Upper lobe of right lung (tissue), 1 donor: Measurements from ENCODE around the gene CRB3. TPM values are rescaled to one million over a fixed set of nuclear protein-coding genes. Genes with fewer than 3 reads are reported as not detected.

Experiments used
- ATAC-seq: fragments of 200-7000 bp; cut with Tn5 transposase; one replicate; pipeline ENCODE4 v1.9.1; 2020; ENCODE audit warnings: mild to moderate bottlenecking, moderate library complexity
- DNase-seq: peaks from one replicate; pipeline ENCODE4 v3.0.0-alpha.2; 2020
- H3K27ac ChIP-seq: fragments of 200-600 bp; one replicate; pipeline ENCODE4 v1.8.0; 2022
- H3K27me3 ChIP-seq: fragments of 200-600 bp; one replicate; pipeline ENCODE4 v1.8.0; 2022; ENCODE audit warnings: mild to moderate bottlenecking
- H3K36me3 ChIP-seq: fragments of 200-600 bp; one replicate; pipeline ENCODE4 v1.8.0; 2022
- H3K4me1 ChIP-seq: fragments of 200-600 bp; one replicate; pipeline ENCODE4 v1.8.0; 2022
- H3K4me3 ChIP-seq: fragments of 200-600 bp; one replicate; pipeline ENCODE4 v1.8.0; 2022; ENCODE audit warnings: mild to moderate bottlenecking
- H3K9me3 ChIP-seq: fragments of 200-600 bp; one replicate; pipeline ENCODE4 v1.8.0; 2022
- intact Hi-C: fragments of 100-400 bp; cut with DNase I; formaldehyde crosslinking; loops from one replicate; pipeline ENCODE4 v1.11.0; 2022
- long read RNA-seq: library from polyadenylated mRNA; unstranded; transcript quantifications from one replicate; pipeline ENCODE4 v2.0.0, GENCODE V29; 2021
- total RNA-seq: library from RNA; stranded (reverse); fragmentation: NEBNext Ultra II Directional; extraction: Animal tissue kit (Norgen Biotek cat#: 25700); gene quantifications from one replicate; pipeline ENCODE4 v1.2.1, GENCODE V29; 2021
- TF ChIP-seq, protein P1 (sequence below): fragments of 200-600 bp; IDR thresholded peaks from one replicate; pipeline ENCODE4 v1.8.0; 2022; ENCODE audit warnings: antibody characterized with exemption
- donor health status: DM: no; HTN: yes; CAD: no; lungs with severe emphysema.

Gene CRB3, protein sequence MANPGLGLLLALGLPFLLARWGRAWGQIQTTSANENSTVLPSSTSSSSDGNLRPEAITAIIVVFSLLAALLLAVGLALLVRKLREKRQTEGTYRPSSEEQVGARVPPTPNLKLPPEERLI
- total RNA-seq: 48.4 TPM
- long read RNA-seq, transcript CRB3-202 (5 exons, 733 nt): major isoform, 12 of 20 reads
- long read RNA-seq, partial matches to known transcripts: 2 of 20 reads
- long read RNA-seq, other reads (novel, unspliced or antisense): 1 of 20 reads

DNA sequence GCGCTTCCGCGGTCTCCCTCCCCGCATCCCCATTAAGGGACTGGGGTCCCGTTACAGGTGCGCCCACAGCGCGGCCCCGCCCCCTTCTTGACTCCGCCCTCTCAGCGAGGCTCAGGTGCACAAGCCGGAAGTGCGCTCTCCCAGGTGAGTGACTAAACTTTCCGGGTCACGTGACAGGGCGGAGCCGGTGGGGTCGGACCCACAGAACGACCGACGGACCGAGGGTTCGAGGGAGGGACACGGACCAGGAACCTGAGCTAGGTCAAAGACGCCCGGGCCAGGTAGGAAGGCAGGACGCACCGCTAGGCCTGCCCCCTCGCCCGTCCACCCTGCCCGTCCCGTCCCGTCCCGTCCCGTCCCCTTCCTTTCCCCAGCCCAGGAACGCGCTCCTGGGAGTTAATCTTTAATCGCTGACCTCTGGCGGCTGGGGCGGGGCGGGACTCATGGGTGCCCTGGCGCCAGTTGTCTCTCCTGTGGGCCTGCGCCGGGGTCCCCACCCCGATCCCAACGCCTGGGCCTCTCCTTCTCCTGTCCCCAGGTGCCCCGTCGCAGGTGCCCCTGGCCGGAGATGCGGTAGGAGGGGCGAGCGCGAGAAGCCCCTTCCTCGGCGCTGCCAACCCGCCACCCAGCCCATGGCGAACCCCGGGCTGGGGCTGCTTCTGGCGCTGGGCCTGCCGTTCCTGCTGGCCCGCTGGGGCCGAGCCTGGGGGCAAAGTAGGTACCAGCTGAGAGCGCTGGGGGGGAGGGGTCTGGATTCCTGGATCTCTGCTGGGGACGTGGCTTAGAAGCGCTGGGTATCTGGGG is at the start of gene CRB3:
CRB3 (plus strand) TSS at position 202 of the 804 bp plus-strand sequence; CDS start at position 633, 431 bp downstream.
- ATAC-seq: peak; percentile 67
- peak within 1 kb of the TSS; percentile 75 for H3K27ac ChIP-seq

DNA sequence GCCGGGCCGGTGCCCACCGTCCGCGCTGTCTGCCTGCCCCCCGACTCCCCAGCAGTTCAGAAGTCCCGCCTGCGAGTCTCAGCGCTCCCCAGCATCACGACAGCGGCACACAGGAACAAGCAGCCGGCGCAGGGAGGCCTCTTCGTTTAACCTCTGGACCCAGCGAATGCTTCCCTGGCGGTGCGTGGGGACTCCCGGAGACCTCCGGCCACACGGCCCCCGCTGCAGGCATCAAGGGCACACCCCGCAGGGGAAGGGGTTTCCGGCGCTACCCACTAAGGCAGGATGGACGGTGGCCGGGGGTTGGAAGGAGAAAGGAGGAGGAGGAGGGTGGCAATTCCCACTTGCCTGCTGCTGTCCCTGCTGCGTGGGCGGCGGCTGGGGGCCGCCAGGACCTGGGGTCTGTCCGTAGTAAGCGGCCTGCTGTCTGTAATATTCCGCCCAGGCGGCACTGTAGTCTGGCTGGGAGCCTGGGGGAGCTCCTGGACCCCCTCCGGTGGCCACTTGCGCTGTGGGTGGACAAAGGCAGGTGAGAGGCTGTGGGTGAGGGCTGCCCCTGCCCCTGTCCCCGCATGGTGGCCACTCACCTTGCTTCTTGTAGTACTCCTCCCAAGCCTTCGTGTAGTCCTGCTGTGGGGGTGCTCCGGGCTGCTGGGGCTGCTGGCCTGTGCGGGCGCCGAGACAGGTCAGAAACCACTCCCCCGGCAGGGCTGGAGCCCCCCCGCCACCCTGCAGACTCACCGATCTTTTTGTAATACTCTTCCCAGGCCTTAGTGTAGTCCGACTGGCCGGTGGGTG is 49.1 kb upstream of the CRB3 start:
- H3K27me3 ChIP-seq: no peaks in the 10 kb centered on the region
- DNase-seq (no peak), ATAC-seq (no peak)
- H3K4me1 ChIP-seq: peaks cover 3% of the 10 kb centered on the region
- intact Hi-C loops: no loop called here
- H3K27ac ChIP-seq: no peak overlapping the region
- no peaks in the 10 kb centered on the region for H3K9me3 ChIP-seq
- H3K4me3 ChIP-seq: no peak overlapping the region
- H3K36me3 ChIP-seq: peaks cover 61% of the 10 kb centered on the region
- TF ChIP-seq, protein P1, sequence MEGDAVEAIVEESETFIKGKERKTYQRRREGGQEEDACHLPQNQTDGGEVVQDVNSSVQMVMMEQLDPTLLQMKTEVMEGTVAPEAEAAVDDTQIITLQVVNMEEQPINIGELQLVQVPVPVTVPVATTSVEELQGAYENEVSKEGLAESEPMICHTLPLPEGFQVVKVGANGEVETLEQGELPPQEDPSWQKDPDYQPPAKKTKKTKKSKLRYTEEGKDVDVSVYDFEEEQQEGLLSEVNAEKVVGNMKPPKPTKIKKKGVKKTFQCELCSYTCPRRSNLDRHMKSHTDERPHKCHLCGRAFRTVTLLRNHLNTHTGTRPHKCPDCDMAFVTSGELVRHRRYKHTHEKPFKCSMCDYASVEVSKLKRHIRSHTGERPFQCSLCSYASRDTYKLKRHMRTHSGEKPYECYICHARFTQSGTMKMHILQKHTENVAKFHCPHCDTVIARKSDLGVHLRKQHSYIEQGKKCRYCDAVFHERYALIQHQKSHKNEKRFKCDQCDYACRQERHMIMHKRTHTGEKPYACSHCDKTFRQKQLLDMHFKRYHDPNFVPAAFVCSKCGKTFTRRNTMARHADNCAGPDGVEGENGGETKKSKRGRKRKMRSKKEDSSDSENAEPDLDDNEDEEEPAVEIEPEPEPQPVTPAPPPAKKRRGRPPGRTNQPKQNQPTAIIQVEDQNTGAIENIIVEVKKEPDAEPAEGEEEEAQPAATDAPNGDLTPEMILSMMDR: no peak

More for the DNA sequence above, at the start of gene CRB3:
- TF ChIP-seq, protein P1: no peak
- H3K27me3 ChIP-seq: peaks cover 11% of the 10 kb centered on the region
- intact Hi-C loops: no loop called here
- H3K4me3 ChIP-seq: peak within 1 kb of the TSS; percentile 54
- DNase-seq: peak; percentile 96
- H3K36me3 ChIP-seq: no peaks in the 10 kb centered on the region
- H3K9me3 ChIP-seq: no peaks in the 10 kb centered on the region
- peaks cover under 1% of the 10 kb centered on the region for H3K4me1 ChIP-seq

DNA sequence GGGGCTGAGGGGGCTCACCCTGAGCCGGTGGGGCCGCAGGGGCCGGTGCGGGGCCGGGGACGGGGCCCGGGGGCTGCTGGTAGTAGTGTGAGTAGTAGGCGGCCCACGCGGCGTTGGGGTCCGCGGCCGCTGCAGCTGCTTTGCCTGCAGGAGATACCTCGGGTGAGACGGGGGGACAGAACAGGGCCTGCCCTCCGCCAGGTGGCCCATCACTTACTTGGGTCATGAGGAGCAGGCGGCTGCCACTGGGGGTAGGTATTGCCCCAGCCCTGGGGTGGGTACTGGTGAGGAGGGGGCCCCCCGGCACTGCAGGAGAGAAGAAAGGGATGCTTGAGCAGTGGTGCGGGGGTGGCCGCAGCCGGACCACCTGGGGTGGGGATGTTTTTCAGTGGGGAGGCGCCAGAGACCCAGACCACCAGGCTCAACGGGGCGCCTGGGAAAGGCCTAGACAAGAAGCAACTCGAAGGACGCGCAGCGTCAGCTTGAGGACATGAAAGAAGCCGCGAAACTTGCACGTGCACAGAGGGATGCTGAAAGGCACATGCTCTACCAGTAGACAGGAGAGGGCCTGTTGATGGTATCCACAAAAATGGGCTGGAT is 48.4 kb upstream of the CRB3 start:
- H3K4me1 ChIP-seq: peaks cover 3% of the 10 kb centered on the region
- H3K27me3 ChIP-seq: no peaks in the 10 kb centered on the region
- peaks cover 68% of the 10 kb centered on the region for H3K36me3 ChIP-seq
- H3K9me3 ChIP-seq: no peaks in the 10 kb centered on the region
- H3K27ac ChIP-seq: no peak overlapping the region
- intact Hi-C loops: no loop called here
- TF ChIP-seq, protein P1: no peak
- DNase-seq: no peak
- no peak overlapping the region for H3K4me3 ChIP-seq
- no peak for ATAC-seq

DNA sequence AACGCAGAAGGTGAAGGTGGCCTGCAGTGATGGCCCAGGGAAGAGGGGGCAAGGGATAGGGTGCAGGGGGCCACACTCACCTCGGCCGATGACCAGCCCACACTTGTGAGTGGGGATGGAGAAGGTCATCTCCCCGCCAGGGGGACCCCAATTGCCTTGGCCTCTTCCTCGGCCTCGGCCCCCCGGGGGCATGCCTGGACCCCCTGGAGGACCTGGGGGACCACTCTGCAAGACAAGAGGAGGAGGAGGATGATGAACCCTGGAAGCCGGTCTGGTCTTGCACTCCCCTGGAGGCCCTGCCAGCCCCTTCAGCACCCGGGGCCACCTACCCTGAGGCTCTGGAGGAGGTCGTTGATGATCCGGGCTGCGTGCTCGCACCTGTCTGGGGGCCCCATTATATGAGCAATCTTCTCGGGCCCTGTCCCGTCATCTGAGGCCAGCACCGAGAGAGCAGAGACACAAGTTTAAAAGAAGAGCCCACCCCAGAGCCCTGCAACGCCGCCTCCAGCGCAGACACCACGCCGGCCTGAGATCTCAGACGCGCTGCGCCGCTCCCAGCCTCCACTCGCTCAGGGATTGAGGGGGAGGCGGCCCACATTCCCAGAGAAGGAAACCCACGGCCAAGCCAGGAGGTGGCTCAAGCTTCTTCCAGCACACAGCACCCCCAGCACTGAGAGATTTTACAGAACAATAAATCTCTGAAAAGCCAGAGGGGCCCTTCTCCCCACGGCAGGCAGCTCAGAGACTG is 47.2 kb upstream of the CRB3 start:
- TF ChIP-seq, protein P1: no peak
- intact Hi-C loops: no loop called here
- no peaks in the 10 kb centered on the region for H3K27me3 ChIP-seq
- H3K9me3 ChIP-seq: no peaks in the 10 kb centered on the region
- DNase-seq (no peak), ATAC-seq (no peak)
- peaks cover 80% of the 10 kb centered on the region for H3K36me3 ChIP-seq
- H3K27ac ChIP-seq: no peak overlapping the region
- no peak overlapping the region for H3K4me3 ChIP-seq
- peaks cover 3% of the 10 kb centered on the region for H3K4me1 ChIP-seq
